GM12878 (cell line): ENCODE measurements around the gene SLC38A3. TPM values are rescaled to one million over a fixed set of nuclear protein-coding genes. Genes with fewer than 3 reads are reported as not detected.

Experiments used
- ASH2L ChIP-seq: fragments of 300-600, 200-600 bp; sonication (generic); IDR thresholded peaks from 2 replicates; pipeline ENCODE4 v1.6.1; 2017; ENCODE audit warnings: low read depth, mild to moderate bottlenecking, borderline replicate concordance
- BCL3 ChIP-seq: IDR thresholded peaks from 2 replicates; pipeline ENCODE4 v1.6.1; 2011; ENCODE audit warnings: borderline replicate concordance, low read depth, mild to moderate bottlenecking, moderate library complexity, low read length; ENCODE audit not compliant: insufficient read depth, poor library complexity, severe bottlenecking
- CHD4 ChIP-seq: fragments of 200-600 bp; sonication (generic); IDR thresholded peaks from 2 replicates; pipeline ENCODE4 v1.6.1; 2016; ENCODE audit warnings: mild to moderate bottlenecking
- CTCF ChIP-seq, 3 experiments: IDR thresholded peaks in 2 of 3; conservative IDR thresholded peaks in 1 of 3; 2 replicates each; pipeline ENCODE4 v1.5.1; 2011; ENCODE audit warnings: low read depth in 3 of 3, low read length in 3 of 3, mild to moderate bottlenecking in 3 of 3, control low read depth in 2 of 3, moderate library complexity in 2 of 3, inconsistent platforms in 1 of 3, mixed read lengths in 1 of 3; ENCODE audit not compliant: control insufficient read depth in 2 of 3, insufficient read depth in 1 of 3; ENCODE audit errors: extremely low read depth in 1 of 3
- CUX1 ChIP-seq: IDR thresholded peaks from 2 replicates; pipeline ENCODE4 v1.6.1; 2012; ENCODE audit warnings: improper control_type of control experiment, low read depth, low read length; ENCODE audit not compliant: insufficient replicate concordance
- ELK1 ChIP-seq: IDR thresholded peaks from 2 replicates; pipeline ENCODE4 v1.6.1; 2012; ENCODE audit warnings: low read depth, low read length, improper control_type of control experiment
- EP300 ChIP-seq, 2 experiments: fragments of 150-350 bp in 1 of 2; IDR thresholded peaks; 2 replicates each; pipeline ENCODE4 v1.6.1; 2011 to 2012; ENCODE audit warnings: low read depth in 2 of 2, low read length in 2 of 2, borderline replicate concordance in 1 of 2, improper control_type of control experiment in 1 of 2, inconsistent platforms in 1 of 2; ENCODE audit not compliant: control insufficient read depth in 1 of 2
- NFIC ChIP-seq: IDR thresholded peaks from 2 replicates; pipeline ENCODE4 v1.6.1; 2012; ENCODE audit warnings: low read depth, mild to moderate bottlenecking, inconsistent platforms, low read length, moderate library complexity
- NRF1 ChIP-seq: conservative IDR thresholded peaks from 2 replicates; pipeline ENCODE4 v1.6.1; 2011; ENCODE audit warnings: mild to moderate bottlenecking, low read depth, low read length, improper control_type of control experiment
- RCOR1 ChIP-seq: conservative IDR thresholded peaks from 2 replicates; pipeline ENCODE4 v1.6.1; 2012; ENCODE audit warnings: low read depth, low read length, improper control_type of control experiment
- SIX5 ChIP-seq: IDR thresholded peaks from 2 replicates; pipeline ENCODE4 v1.6.1; 2011; ENCODE audit warnings: mild to moderate bottlenecking, low read depth, low read length, moderate library complexity; ENCODE audit not compliant: severe bottlenecking
- SKIL ChIP-seq: fragments of 450-650 bp; IDR thresholded peaks from 2 replicates; pipeline ENCODE4 v1.6.1; 2017; ENCODE audit warnings: mild to moderate bottlenecking, low read depth, inconsistent platforms; ENCODE audit not compliant: poor library complexity, severe bottlenecking
- TAF1 ChIP-seq: IDR thresholded peaks from 2 replicates; pipeline ENCODE4 v1.6.1; 2011; ENCODE audit warnings: mild to moderate bottlenecking, low read depth, low read length, borderline replicate concordance
- USF2 ChIP-seq: IDR thresholded peaks from 2 replicates; pipeline ENCODE4 v1.6.1; 2011; ENCODE audit warnings: low read depth, low read length, improper control_type of control experiment, borderline replicate concordance
- polyA plus RNA-seq, 11 experiments: library from polyadenylated mRNA; depleted of rRNA in 4 of 11; unstranded in 6 of 11; stranded (reverse) in 5 of 11; fragments of >200 nt; fragmentation: Nextera tagmentation in 4 of 11; fragmentation: Illumina TruSeq in 1 of 11; extraction: Ambion mirVana in 4 of 11; extraction: Trizol in 1 of 11; gene quantifications; 1 replicate in 1 of 11; 2 replicates in 10 of 11; pipeline versions ENCODE4 v1.2.1 to v1.2.3, GENCODE V29; 2011 to 2016; ENCODE audit warnings: inconsistent platforms in 2 of 11, missing spikeins in 2 of 11, low read depth in 1 of 11
- total RNA-seq, 4 experiments: library from RNA; depleted of rRNA in 3 of 4; stranded (reverse); fragments of >200 nt in 3 of 4; fragmentation: Illumina TruSeq in 1 of 4; extraction: Trizol in 1 of 4; gene quantifications; 2 replicates each; pipeline versions ENCODE4 v1.2.1 to v1.2.3, GENCODE V29; 2013 to 2021

SLC38A3 gene
- total and polyA plus RNA-seq, 10 of the 15 experiments (the other 5 are each of a cell fraction or from before 2014, with no cell fraction given), result 0.14 TPM; not detected in 9

GRCh38 chr3:50235716-50236483 lies 30.8 kb downstream of the SLC38A3 start, which contains the start of gene GNAI2 (continued):
- TF ChIP-seq BCL3 (no peak), CTCF (IDR thresholded peaks at IDR 0.05 in 2 of 3, conservative IDR thresholded peaks at IDR 0.05 in 1 of 3; ENCODE audit: control insufficient read depth in 2 of 3, extremely low read depth in 1 of 3, insufficient read depth in 1 of 3, low read depth in 3 of 3, low read length in 3 of 3) (no peak), SKIL (no peak), CUX1 (no peak), EP300 (IDR thresholded peaks at IDR 0.05; ENCODE audit: borderline replicate concordance in 1 of 2, control insufficient read depth in 1 of 2, low read depth in 2 of 2, low read length in 2 of 2) (no peak), CHD4 (no peak), RCOR1 (no peak), ASH2L (no peak), USF2 (no peak), SIX5 (no peak), NFIC (no peak), TAF1 (peak; percentile 98), ELK1 (no peak), NRF1 (no peak; the same call in 1 of the 2 replicates)
